ENCODE data around the gene PCBD1. TPM values are rescaled to one million over a fixed set of nuclear protein-coding genes. Genes with fewer than 3 reads are reported as not detected.

Gene PCBD1
- total RNA-seq, 1 experiment from 2014 or later = 39.7 TPM

DNA sequence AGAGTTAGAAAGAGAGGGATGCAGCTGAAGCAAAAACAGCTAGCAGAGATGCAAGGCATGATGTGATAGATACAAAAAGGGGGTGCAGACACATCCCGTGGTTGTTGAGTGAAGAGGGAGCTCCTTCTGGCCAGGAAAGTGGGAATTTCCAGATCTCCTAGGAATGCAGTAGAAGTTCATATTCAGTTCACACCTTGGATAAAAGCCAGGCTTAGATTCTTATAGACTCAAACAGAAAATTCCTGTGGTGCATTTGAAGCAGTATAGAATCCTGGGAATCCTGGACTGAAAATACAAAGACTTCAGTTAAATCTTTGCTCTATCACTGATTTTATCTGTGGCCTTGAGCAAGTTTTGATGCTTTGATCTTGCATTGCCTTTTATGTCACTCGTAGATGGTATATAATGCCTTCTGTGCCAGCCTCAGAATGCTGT lies 38.8 kb downstream of the PCBD1 start:
- Histone ChIP-seq H3T11ph (ENCODE audit: low read length) (no peak overlapping the region), H3K18ac (ENCODE audit: insufficient read length, low read depth, low read length) (no peak overlapping the region), H3K23ac (ENCODE audit: insufficient read length, low read depth, low read length) (no peak overlapping the region), H2AFZ (ENCODE audit: low read length) (no peak overlapping the region), H4K8ac (replicated peaks; ENCODE audit: insufficient read length, low read depth, low read length) (no peak overlapping the region), H4K5ac (ENCODE audit: insufficient read length, low read depth, low read length) (no peak overlapping the region), H3K4me2 (ENCODE audit: insufficient read depth, insufficient read length, low read length) (no peak overlapping the region), H3K9ac (ENCODE audit: extremely low read depth, insufficient read length, low read length) (no peak overlapping the region), H3K4me1 (ENCODE audit: insufficient read depth, low read length) (no peaks in the 10 kb centered on the region), H3K56ac (ENCODE audit: insufficient read length, low read depth, low read length) (no peak overlapping the region), H3K27me3 (ENCODE audit: insufficient read depth, low read length) (no peaks in the 10 kb centered on the region), H3K79me1 (ENCODE audit: insufficient read depth, low read depth, low read length, poor library complexity, severe bottlenecking) (no peaks in the 10 kb centered on the region), H3K23me2 (ENCODE audit: insufficient read length, low read depth, low read length, poor library complexity, severe bottlenecking) (no peaks in the 10 kb centered on the region), H2BK20ac (ENCODE audit: low read depth, low read length, poor library complexity, severe bottlenecking) (no peak overlapping the region), H3K14ac (ENCODE audit: insufficient read depth, low read length) (no peak overlapping the region), H4K20me1 (ENCODE audit: control insufficient read depth, insufficient read depth, insufficient read length) (no peaks in the 10 kb centered on the region), H3K79me2 (ENCODE audit: insufficient read depth, low read length) (no peaks in the 10 kb centered on the region), H4K91ac (ENCODE audit: insufficient read length, low read depth, low read length) (no peak overlapping the region), H3K9me3 (ENCODE audit: control insufficient read depth, low read depth, low read length) (no peaks in the 10 kb centered on the region), H2BK120ac (ENCODE audit: low read depth, low read length, poor library complexity, severe bottlenecking) (no peak overlapping the region), H3K27ac (ENCODE audit: insufficient read length, low read depth, low read length) (no peak overlapping the region), H2BK12ac (ENCODE audit: insufficient read length, low read depth, low read length) (no peak overlapping the region), H3K4ac (ENCODE audit: low read depth, low read length) (no peak overlapping the region), H2AK5ac (ENCODE audit: insufficient read length, low read length) (no peak overlapping the region), H2BK15ac (ENCODE audit: low read depth, low read length) (no peak overlapping the region), H2BK5ac (ENCODE audit: insufficient read length, low read length) (no peak overlapping the region)
- Mint-ChIP-seq H3K36me3 (ENCODE audit: insufficient read depth in 1 of 3, low read depth in 3 of 3) (peaks cover 5 to 54% (median 50%) of the 10 kb centered on the region in 3 experiments; a peak in 6 of 7 replicates), H3K4me3 (no peak overlapping the region), H3K9me3 (no peaks in the 10 kb centered on the region), H3K4me1 (no peaks in the 10 kb centered on the region), H3K27me3 (ENCODE audit: low read depth) (no peaks in the 10 kb centered on the region), H3K27ac (peak overlapping the region in 1 of 3 experiments; percentile 40; a peak in 2 of 7 replicates)
- DNase-seq = no peak
- no CpG with 5 or more reads among the region's 2 CpGs for WGBS (ENCODE audit: extremely low coverage, insufficient read length, low lambda C conversion rate)
- TF ChIP-seq, protein P1, sequence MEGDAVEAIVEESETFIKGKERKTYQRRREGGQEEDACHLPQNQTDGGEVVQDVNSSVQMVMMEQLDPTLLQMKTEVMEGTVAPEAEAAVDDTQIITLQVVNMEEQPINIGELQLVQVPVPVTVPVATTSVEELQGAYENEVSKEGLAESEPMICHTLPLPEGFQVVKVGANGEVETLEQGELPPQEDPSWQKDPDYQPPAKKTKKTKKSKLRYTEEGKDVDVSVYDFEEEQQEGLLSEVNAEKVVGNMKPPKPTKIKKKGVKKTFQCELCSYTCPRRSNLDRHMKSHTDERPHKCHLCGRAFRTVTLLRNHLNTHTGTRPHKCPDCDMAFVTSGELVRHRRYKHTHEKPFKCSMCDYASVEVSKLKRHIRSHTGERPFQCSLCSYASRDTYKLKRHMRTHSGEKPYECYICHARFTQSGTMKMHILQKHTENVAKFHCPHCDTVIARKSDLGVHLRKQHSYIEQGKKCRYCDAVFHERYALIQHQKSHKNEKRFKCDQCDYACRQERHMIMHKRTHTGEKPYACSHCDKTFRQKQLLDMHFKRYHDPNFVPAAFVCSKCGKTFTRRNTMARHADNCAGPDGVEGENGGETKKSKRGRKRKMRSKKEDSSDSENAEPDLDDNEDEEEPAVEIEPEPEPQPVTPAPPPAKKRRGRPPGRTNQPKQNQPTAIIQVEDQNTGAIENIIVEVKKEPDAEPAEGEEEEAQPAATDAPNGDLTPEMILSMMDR (conservative IDR thresholded peaks at IDR 0.05) = no peak

Data from H9 (cell line).